ENCODE results near the gene OR52R1.

- TF ChIP-seq ATF2 (IDR thresholded peaks at IDR 0.05; ENCODE audit: low read length) = no peak
- TF ChIP-seq EZH2 (IDR thresholded peaks at IDR 0.05; ENCODE audit: borderline replicate concordance, control insufficient read depth, low read depth, low read length) = no peak
- TF ChIP-seq FOS (IDR thresholded peaks at IDR 0.05; ENCODE audit: borderline replicate concordance, extremely low read depth, insufficient read length) = no peak
- no peak for TF ChIP-seq HCFC1 (IDR thresholded peaks at IDR 0.05; ENCODE audit: low read length)
- no peak for TF ChIP-seq SPI1 (IDR thresholded peaks at IDR 0.05; ENCODE audit: borderline replicate concordance, insufficient read depth, low read depth, low read length)
- no peak for TF ChIP-seq CREB1 (IDR thresholded peaks at IDR 0.05; ENCODE audit: low read depth)
- no peak for TF ChIP-seq FOXK2 (IDR thresholded peaks at IDR 0.05)
- TF ChIP-seq BHLHE40 (IDR thresholded peaks at IDR 0.05; ENCODE audit: borderline replicate concordance in 1 of 2, low read depth in 2 of 2, low read length in 1 of 2) = no peak
- TF ChIP-seq REST (IDR thresholded peaks at IDR 0.05; ENCODE audit: low read depth, low read length) = no peak
Measured at GRCh38 chr11:4766420-4767043, 37.6 kb downstream of the OR52R1 start.
